Neural progenitor cell (in vitro differentiated cells): Measurements from ENCODE around the gene CCDC63.

ENCODE experiments used
- EZH2 ChIP-seq: fragments of 200-600 bp; sonication (generic); IDR thresholded peaks from 2 replicates; pipeline ENCODE4 v1.6.1; 2017; ENCODE audit warnings: antibody characterized with exemption, mild to moderate bottlenecking, moderate library complexity
- TF ChIP-seq, protein P1 (sequence below): fragments of 200-600 bp; sonication (generic); IDR thresholded peaks from 2 replicates; pipeline ENCODE4 v1.5.1; 2017; ENCODE audit warnings: antibody characterized with exemption, mild to moderate bottlenecking

DNA sequence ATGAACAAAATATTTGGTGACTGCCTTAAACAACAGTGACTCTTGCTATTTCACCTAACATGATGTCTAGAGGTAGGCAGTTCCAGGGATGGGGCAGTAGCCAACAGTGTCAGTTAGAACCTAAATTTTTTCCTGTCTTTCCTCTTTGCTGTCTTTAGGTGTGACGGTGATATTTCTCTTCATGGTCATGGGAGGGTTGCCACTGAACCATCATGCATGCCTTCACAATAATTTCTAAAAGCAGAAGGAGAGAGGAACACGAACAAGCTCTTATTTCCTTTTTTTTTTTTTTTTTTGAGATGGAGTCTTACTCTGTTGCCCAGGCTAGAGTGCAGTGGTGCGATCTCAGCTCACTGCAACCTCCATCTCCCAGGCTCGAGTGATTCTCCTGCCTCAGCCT lies 2.4 kb downstream of the CCDC63 start:
- TF ChIP-seq, protein P1, sequence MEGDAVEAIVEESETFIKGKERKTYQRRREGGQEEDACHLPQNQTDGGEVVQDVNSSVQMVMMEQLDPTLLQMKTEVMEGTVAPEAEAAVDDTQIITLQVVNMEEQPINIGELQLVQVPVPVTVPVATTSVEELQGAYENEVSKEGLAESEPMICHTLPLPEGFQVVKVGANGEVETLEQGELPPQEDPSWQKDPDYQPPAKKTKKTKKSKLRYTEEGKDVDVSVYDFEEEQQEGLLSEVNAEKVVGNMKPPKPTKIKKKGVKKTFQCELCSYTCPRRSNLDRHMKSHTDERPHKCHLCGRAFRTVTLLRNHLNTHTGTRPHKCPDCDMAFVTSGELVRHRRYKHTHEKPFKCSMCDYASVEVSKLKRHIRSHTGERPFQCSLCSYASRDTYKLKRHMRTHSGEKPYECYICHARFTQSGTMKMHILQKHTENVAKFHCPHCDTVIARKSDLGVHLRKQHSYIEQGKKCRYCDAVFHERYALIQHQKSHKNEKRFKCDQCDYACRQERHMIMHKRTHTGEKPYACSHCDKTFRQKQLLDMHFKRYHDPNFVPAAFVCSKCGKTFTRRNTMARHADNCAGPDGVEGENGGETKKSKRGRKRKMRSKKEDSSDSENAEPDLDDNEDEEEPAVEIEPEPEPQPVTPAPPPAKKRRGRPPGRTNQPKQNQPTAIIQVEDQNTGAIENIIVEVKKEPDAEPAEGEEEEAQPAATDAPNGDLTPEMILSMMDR, result no peak
- no peak for TF ChIP-seq EZH2
